Nephron (organoid): Measurements from ENCODE around the gene B3GLCT.
"Not testable (repeated sequence)": the region's sequence is repeated elsewhere in the genome, so short reads cannot be mapped to it uniquely, and the experiment has no call there.

Experiments used
- H3K27ac Mint-ChIP-seq, 3 experiments: 2 replicates each; pipeline ENCODE4 v1.8.0; 2020; ENCODE audit warnings: mixed read lengths in 3 of 3, mild to moderate bottlenecking in 2 of 3, moderate library complexity in 1 of 3
- H3K27me3 Mint-ChIP-seq: 2 replicates; pipeline ENCODE4 v1.8.0; 2021; ENCODE audit warnings: low read depth, mild to moderate bottlenecking, moderate library complexity, mixed read lengths
- H3K36me3 Mint-ChIP-seq: 2 replicates; pipeline ENCODE4 v1.8.0; 2020; ENCODE audit warnings: low read depth, mixed read lengths
- H3K4me1 Mint-ChIP-seq: 2 replicates; pipeline ENCODE4 v1.8.0; 2020; ENCODE audit warnings: mixed read lengths
- H3K4me3 Mint-ChIP-seq, 3 experiments: 2 replicates each; pipeline ENCODE4 v1.8.0; 2020; ENCODE audit warnings: mild to moderate bottlenecking in 3 of 3, mixed read lengths in 3 of 3, moderate library complexity in 2 of 3
- H3K9me3 Mint-ChIP-seq: 2 replicates; pipeline ENCODE4 v1.8.0; 2020; ENCODE audit warnings: mixed read lengths
- TF ChIP-seq, protein P1 (sequence below), 3 experiments: fragments of 200-600 bp; sonication (generic); IDR thresholded peaks; one replicate each; pipeline ENCODE4 v1.5.0; 2021; ENCODE audit warnings: antibody characterized with exemption in 3 of 3; ENCODE audit not compliant: unreplicated experiment in 3 of 3

B3GLCT gene

DNA sequence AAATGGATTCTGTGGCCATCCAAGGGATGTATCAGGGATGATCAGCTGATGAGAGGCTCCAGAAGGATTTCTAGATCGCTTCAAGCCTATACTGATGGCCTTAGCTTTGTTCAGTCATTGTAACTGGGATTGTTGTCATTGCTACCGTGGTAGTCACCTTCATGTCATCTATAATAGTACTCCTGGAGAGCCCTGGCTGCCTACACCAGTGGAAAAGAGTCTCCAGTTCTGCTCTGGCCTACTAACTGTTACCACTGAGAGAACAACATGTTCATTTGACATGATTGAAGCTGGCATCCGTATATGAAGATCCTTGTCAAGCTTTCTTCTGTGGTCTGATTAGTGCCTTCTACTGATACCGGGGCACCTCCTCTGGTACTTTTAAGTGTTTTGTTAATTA lies 131.3 kb downstream of the B3GLCT start:
- TF ChIP-seq, protein P1, sequence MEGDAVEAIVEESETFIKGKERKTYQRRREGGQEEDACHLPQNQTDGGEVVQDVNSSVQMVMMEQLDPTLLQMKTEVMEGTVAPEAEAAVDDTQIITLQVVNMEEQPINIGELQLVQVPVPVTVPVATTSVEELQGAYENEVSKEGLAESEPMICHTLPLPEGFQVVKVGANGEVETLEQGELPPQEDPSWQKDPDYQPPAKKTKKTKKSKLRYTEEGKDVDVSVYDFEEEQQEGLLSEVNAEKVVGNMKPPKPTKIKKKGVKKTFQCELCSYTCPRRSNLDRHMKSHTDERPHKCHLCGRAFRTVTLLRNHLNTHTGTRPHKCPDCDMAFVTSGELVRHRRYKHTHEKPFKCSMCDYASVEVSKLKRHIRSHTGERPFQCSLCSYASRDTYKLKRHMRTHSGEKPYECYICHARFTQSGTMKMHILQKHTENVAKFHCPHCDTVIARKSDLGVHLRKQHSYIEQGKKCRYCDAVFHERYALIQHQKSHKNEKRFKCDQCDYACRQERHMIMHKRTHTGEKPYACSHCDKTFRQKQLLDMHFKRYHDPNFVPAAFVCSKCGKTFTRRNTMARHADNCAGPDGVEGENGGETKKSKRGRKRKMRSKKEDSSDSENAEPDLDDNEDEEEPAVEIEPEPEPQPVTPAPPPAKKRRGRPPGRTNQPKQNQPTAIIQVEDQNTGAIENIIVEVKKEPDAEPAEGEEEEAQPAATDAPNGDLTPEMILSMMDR (IDR thresholded peaks at IDR 0.05; ENCODE audit: unreplicated experiment in 3 of 3), result no peak
- H3K27ac Mint-ChIP-seq, result peak overlapping the region in 1 of 3 experiments; percentile 12
- peaks cover 8% of the 10 kb centered on the region for H3K9me3 Mint-ChIP-seq
- H3K4me1 Mint-ChIP-seq, result peaks cover 34% of the 10 kb centered on the region
- H3K27me3 Mint-ChIP-seq, result no peaks in the 10 kb centered on the region
- no peak overlapping the region for H3K4me3 Mint-ChIP-seq
- H3K36me3 Mint-ChIP-seq, result peaks cover 38% of the 10 kb centered on the region

GRCh38 chr13:31334547-31334946 lies 134.8 kb downstream of the B3GLCT start:
- Mint-ChIP-seq H3K4me3 (no peak overlapping the region), H3K9me3 (peaks cover 34% of the 10 kb centered on the region), H3K27me3 (no peaks in the 10 kb centered on the region), H3K27ac (no peak overlapping the region), H3K4me1 (peaks cover 8% of the 10 kb centered on the region), H3K36me3 (peaks cover 20% of the 10 kb centered on the region)
- TF ChIP-seq, protein P1 (IDR thresholded peaks at IDR 0.05; ENCODE audit: unreplicated experiment in 3 of 3), result no peak

GRCh38 chr13:31334994-31335557 lies 135.3 kb downstream of the B3GLCT start:
- Mint-ChIP-seq H3K27me3 (no peaks in the 10 kb centered on the region), H3K9me3 (peaks cover 34% of the 10 kb centered on the region), H3K36me3 (peaks cover 18% of the 10 kb centered on the region), H3K27ac (no peak overlapping the region), H3K4me3 (no peak overlapping the region), H3K4me1 (peaks cover 4% of the 10 kb centered on the region)
- TF ChIP-seq, protein P1 (IDR thresholded peaks at IDR 0.05; ENCODE audit: unreplicated experiment in 3 of 3), result no peak

DNA sequence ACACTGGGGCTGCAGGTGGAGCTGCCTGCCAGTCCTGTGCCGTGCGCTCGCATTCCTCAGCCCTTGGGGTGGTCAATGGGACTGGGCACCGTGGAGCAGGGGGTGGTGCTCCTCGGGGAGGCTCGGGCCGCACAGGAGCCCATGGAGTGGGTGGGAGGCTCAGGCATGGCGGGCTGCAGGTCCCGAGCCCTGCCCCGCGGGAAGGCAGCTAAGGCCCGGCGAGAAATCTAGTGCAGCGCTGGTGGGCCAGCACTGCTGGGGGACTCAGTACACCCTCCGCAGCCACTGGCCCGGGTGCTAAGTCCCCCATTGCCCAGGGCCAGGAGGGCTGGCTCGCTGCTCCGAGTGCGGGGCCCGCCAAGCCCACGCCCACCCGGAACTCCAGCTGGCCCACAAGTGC lies 139.8 kb downstream of the B3GLCT start:
- H3K27me3 Mint-ChIP-seq, H3K4me3 Mint-ChIP-seq, H3K36me3 Mint-ChIP-seq, H3K4me1 Mint-ChIP-seq, H3K27ac Mint-ChIP-seq: not testable (repeated sequence)
- peaks cover 47% of the 10 kb centered on the region for H3K9me3 Mint-ChIP-seq

GRCh38 chr13:31340848-31341247 lies 141.1 kb downstream of the B3GLCT start:
- H3K36me3 Mint-ChIP-seq, H3K4me1 Mint-ChIP-seq, H3K4me3 Mint-ChIP-seq, H3K27me3 Mint-ChIP-seq, H3K27ac Mint-ChIP-seq: not testable (repeated sequence)
- peaks cover 41% of the 10 kb centered on the region for H3K9me3 Mint-ChIP-seq

GRCh38 chr13:31346891-31347290 lies 147.1 kb downstream of the B3GLCT start:
- H3K4me3 Mint-ChIP-seq, result no peak overlapping the region
- H3K27ac Mint-ChIP-seq, result no peak overlapping the region
- peaks cover 3% of the 10 kb centered on the region for H3K36me3 Mint-ChIP-seq
- H3K27me3 Mint-ChIP-seq, result no peaks in the 10 kb centered on the region
- TF ChIP-seq, protein P1 (IDR thresholded peaks at IDR 0.05; ENCODE audit: unreplicated experiment in 3 of 3), result no peak
- H3K9me3 Mint-ChIP-seq, result peaks cover 3% of the 10 kb centered on the region
- no peaks in the 10 kb centered on the region for H3K4me1 Mint-ChIP-seq

GRCh38 chr13:31349156-31349555 lies 149.4 kb downstream of the B3GLCT start:
- Mint-ChIP-seq H3K4me3 (no peak overlapping the region), H3K27me3 (no peaks in the 10 kb centered on the region), H3K27ac (no peak overlapping the region), H3K4me1 (no peaks in the 10 kb centered on the region), H3K36me3 (no peaks in the 10 kb centered on the region), H3K9me3 (peaks cover 6% of the 10 kb centered on the region)
- TF ChIP-seq, protein P1 (IDR thresholded peaks at IDR 0.05; ENCODE audit: unreplicated experiment in 3 of 3), result no peak
